ENCODE results near the gene CTNNA2. TPM values are rescaled to one million over a fixed set of nuclear protein-coding genes. Genes with fewer than 3 reads are reported as not detected.

CTNNA2 gene
- total and polyA plus RNA-seq, 4 donors, result 0.01 to 0.37 TPM; not detected in 2

- Histone ChIP-seq H3K9me3 (ENCODE audit: control insufficient read depth in 4 of 4, insufficient read depth in 3 of 4, low read length in 3 of 4) (no peaks in the 10 kb centered on the region), H3K27ac (ENCODE audit: low read depth in 1 of 2, low read length in 1 of 2) (no peak overlapping the region), H3K27me3 (ENCODE audit: control insufficient read depth in 3 of 3, insufficient read depth in 3 of 3, low read length in 2 of 3) (no peaks in the 10 kb centered on the region), H3K36me3 (ENCODE audit: control insufficient read depth in 4 of 4, insufficient read depth in 4 of 4, low read length in 4 of 4) (no peaks in the 10 kb centered on the region), H3K4me1 (ENCODE audit: control insufficient read depth in 5 of 5, insufficient read depth in 5 of 5, low read length in 5 of 5) (no peaks in the 10 kb centered on the region), H3K4me3 (no peak overlapping the region), H3K9ac (ENCODE audit: insufficient read depth in 1 of 2, low read length in 2 of 2) (no peak overlapping the region)
- WGBS, 2 donors, result 91 to 92% methylated on average over 3 of the region's 3 CpGs
- DNase-seq (no peak), ATAC-seq (ENCODE audit: insufficient read depth, low FRiP score) (no peak)
- no peak for TF ChIP-seq CTCF (IDR thresholded peaks at IDR 0.05; ENCODE audit: control extremely low read depth, extremely low read depth)
Observed at GRCh38 chr2:80351231-80351630, 838.4 kb downstream of the CTNNA2 start.

GRCh38 chr2:80354858-80355257, 842.0 kb downstream of the CTNNA2 start:
- no peaks in the 10 kb centered on the region for H3K9me3 ChIP-seq (ENCODE audit: control insufficient read depth in 4 of 4, insufficient read depth in 3 of 4, low read length in 3 of 4)
- H3K4me1 ChIP-seq (ENCODE audit: control insufficient read depth in 5 of 5, insufficient read depth in 5 of 5, low read length in 5 of 5), result no peaks in the 10 kb centered on the region
- no peak for TF ChIP-seq CTCF (IDR thresholded peaks at IDR 0.05; ENCODE audit: control extremely low read depth, extremely low read depth)
- no peaks in the 10 kb centered on the region for H3K36me3 ChIP-seq (ENCODE audit: control insufficient read depth in 4 of 4, insufficient read depth in 4 of 4, low read length in 4 of 4)
- H3K27ac ChIP-seq (ENCODE audit: low read depth in 1 of 2, low read length in 1 of 2), result no peak overlapping the region
- no peak overlapping the region for H3K4me3 ChIP-seq
- no peaks in the 10 kb centered on the region for H3K27me3 ChIP-seq (ENCODE audit: control insufficient read depth in 3 of 3, insufficient read depth in 3 of 3, low read length in 2 of 3)
- no peak for ATAC-seq (ENCODE audit: insufficient read depth, low FRiP score)
- no peak overlapping the region for H3K9ac ChIP-seq (ENCODE audit: insufficient read depth in 1 of 2, low read length in 2 of 2)
- no peak for DNase-seq
- WGBS, 2 donors, result 86 to 98% methylated on average over 1 of the region's 1 CpG

- H3K36me3 ChIP-seq (ENCODE audit: control insufficient read depth in 4 of 4, insufficient read depth in 4 of 4, low read length in 4 of 4), result no peaks in the 10 kb centered on the region
- H3K27me3 ChIP-seq (ENCODE audit: control insufficient read depth in 3 of 3, insufficient read depth in 3 of 3, low read length in 2 of 3), result no peaks in the 10 kb centered on the region
- no peak overlapping the region for H3K4me3 ChIP-seq
- H3K27ac ChIP-seq (ENCODE audit: low read depth in 1 of 2, low read length in 1 of 2), result no peak overlapping the region
- TF ChIP-seq CTCF (IDR thresholded peaks at IDR 0.05; ENCODE audit: control extremely low read depth, extremely low read depth), result no peak
- no peak for ATAC-seq (ENCODE audit: insufficient read depth, low FRiP score)
- H3K4me1 ChIP-seq (ENCODE audit: control insufficient read depth in 5 of 5, insufficient read depth in 5 of 5, low read length in 5 of 5), result no peaks in the 10 kb centered on the region
- H3K9me3 ChIP-seq (ENCODE audit: control insufficient read depth in 4 of 4, insufficient read depth in 3 of 4, low read length in 3 of 4), result no peaks in the 10 kb centered on the region
- DNase-seq, result no peak
- H3K9ac ChIP-seq (ENCODE audit: insufficient read depth in 1 of 2, low read length in 2 of 2), result no peak overlapping the region
Observed at GRCh38 chr2:80361904-80362303, 849.1 kb downstream of the CTNNA2 start.

- Histone ChIP-seq H3K9ac (ENCODE audit: insufficient read depth in 1 of 2, low read length in 2 of 2) (no peak overlapping the region), H3K36me3 (ENCODE audit: control insufficient read depth in 4 of 4, insufficient read depth in 4 of 4, low read length in 4 of 4) (no peaks in the 10 kb centered on the region), H3K27me3 (ENCODE audit: control insufficient read depth in 3 of 3, insufficient read depth in 3 of 3, low read length in 2 of 3) (no peaks in the 10 kb centered on the region), H3K9me3 (ENCODE audit: control insufficient read depth in 4 of 4, insufficient read depth in 3 of 4, low read length in 3 of 4) (no peaks in the 10 kb centered on the region), H3K4me1 (ENCODE audit: control insufficient read depth in 5 of 5, insufficient read depth in 5 of 5, low read length in 5 of 5) (no peaks in the 10 kb centered on the region), H3K4me3 (no peak overlapping the region), H3K27ac (ENCODE audit: low read depth in 1 of 2, low read length in 1 of 2) (no peak overlapping the region)
- no peak for DNase-seq
- 70 to 74% methylated on average over 5 of the region's 5 CpGs for WGBS, 2 donors
- no peak for TF ChIP-seq CTCF (IDR thresholded peaks at IDR 0.05; ENCODE audit: control extremely low read depth, extremely low read depth)
- no peak for ATAC-seq (ENCODE audit: insufficient read depth, low FRiP score)
Observed at GRCh38 chr2:80363330-80363729, 850.5 kb downstream of the CTNNA2 start.
